GM19468 (cell line): ENCODE results near the gene CENPV.
A peak's percentile ranks its signal among the peaks of the same experiment; 100 is the strongest.

ENCODE experiments used
- ATAC-seq: cut with Tn5 transposase; IDR thresholded peaks from one replicate; pipeline ENCODE4 v1.9.1; 2021; ENCODE audit warnings: mild to moderate bottlenecking, moderate library complexity, moderate number of reproducible peaks; ENCODE audit not compliant: unreplicated experiment; ENCODE audit errors: extremely low read depth

Gene CENPV

GRCh38 chr17:16363749-16364536 lies 10.7 kb upstream of the CENPV start:
- ATAC-seq: no peak

GRCh38 chr17:16361874-16362273 lies 8.6 kb upstream of the CENPV start:
- ATAC-seq: no peak

DNA sequence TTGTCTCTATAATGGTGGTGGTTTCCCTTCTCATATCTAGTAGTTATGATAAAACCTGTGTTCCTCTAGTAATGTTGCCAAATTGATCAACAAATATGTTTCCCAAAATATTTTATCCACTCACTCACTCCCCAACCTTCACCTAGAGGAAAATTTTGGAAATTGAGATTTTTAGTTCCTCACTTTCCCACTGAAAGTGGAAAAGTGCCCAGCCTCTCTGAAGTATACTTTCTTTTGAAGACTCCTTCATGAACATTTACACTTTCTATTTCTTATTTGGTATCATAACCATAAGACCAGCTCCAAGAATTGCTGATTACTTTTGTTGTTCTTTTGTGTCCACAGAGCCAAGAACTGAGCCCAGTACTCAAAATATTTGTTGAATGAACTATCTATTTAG lies 5.1 kb upstream of the CENPV start:
- no peak for ATAC-seq

DNA sequence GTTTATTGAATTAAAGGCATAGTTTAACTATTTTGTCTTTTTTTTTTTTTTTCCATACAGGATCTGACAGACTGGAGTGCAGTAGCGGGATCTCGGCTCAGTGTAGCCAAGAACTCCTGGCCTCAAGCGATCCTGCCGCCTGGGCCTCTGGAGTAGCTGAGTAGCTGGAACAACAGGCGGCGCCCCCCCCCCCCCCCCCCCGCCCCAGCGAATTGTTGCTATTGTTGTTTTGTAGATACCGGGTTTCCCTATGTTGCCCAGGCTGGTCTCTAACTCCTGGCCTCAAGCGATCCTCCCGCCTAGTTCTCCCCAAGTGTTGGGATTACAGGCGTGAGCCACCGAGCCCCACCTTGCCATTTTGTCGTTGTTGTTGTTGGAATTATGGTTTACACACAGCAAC lies 1.3 kb upstream of the CENPV start:
- ATAC-seq: no peak

DNA sequence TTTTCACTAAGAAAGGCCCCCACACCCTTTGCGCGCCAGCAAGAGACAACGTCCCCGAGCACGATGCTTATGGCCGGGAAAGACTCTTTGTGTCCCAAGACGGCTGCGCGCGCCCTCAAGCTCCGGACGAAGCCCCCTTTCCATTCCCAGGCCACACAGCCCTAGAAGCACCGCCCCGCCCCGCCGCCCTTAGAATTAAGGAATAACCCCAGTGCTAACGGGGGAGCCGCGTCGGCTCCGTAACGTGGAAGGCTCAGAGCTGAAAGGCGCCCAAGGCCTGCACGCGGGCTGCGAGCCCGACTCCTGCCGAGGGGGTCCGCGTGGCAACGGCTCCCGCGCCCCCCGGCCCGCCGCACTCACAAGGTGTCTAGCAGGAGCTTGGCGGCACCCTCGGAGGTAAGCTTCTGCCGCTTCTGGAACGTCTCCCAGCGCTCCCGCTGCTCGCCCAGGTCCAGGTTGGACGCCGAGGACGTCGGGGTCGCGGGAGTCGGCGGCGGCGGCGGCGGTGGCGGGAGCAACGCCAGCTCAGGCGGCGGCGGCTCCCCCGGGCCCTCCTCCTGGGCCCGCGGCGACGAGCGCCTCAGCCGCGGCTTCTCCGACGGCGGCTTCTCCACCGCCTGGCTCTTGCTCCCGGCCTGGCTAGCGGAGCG lies 477 bp downstream of the CENPV start:
- ATAC-seq: peak; percentile 17

- ATAC-seq: no peak
Measured at GRCh38 chr17:16352303-16352666, 984 bp downstream of the CENPV start.

DNA sequence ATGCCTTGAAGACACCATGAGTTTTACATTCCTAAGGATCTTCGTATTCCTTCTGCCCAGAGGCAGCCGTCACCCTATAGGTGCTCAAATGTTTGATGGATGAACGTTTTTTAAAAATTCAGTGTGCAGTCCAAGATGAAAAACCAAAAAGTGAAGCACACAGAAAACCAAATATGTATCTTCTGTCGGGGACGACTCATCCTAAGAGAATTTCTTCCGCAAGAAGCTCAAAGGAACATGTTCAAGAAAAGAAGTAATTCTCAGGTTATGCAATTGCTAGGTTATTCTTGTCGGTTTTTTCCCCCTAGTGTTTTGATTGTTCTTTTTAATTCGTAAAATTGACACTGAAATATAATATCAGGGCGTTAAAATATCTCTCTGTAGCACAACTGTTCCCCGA lies 1.4 kb downstream of the CENPV start:
- no peak for ATAC-seq

DNA sequence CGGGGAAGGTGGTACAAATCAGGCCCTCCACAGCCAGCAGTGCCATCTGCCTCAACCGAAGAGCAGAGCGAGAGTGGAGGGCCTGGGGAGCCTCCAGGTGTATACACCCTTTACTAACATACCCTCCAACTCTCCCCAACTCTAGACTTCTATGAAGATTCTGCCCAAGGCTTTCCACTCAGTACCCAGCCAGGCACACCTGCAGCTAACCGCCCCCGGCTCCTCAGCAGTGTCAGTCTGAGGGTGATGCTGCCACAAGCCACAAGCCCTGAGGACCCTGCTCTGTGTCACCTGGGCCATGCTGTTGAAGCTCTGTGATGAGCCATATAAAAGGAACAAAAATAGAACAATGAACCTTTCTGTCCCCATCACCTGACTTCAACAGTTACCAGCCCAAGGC lies 3.8 kb downstream of the CENPV start:
- ATAC-seq: no peak

DNA sequence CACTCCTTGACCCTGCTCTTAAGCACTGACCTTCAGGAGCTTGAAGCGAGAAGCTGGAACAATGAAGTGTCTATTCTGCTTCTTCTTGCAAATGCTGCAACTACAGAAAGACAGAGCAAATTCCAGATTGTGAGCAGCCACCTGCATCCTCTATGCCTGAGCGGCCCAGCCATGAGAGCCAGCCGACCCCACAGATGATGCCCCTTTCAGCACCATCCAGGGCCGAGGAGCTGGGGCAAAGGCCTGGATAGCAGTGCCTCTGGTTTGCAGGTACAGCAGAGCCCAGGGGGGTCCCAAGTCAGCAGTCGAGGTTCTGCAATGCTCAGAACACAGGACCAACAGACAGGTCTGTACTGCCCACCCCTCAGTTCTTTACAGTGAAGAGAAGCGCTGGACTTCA lies 4.7 kb downstream of the CENPV start:
- no peak for ATAC-seq

DNA sequence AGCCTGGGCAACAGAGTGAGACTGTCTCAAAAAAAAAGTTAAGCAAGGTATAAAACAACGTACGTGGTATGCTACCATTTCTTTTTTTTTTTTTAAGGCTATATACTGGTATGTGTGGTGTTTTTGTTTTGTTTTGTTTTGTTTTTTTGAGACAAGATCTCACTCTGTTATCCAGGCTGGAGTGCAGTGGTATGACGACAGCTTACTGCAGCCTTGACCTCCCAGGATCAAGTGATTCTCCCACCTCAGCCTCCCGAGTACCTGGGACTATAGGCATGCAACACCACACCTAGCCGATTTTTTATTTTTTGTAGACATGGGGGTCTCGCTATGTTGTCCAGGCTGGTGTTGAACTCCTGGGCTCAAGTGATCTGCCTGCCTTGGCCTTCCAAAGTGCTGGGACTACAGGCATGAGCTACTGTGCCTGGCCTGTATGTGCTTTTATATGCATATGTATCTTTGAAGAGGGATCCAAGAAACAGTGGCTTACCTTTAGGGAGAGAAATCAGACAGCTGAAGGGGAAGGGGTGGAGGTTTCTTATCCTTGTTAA lies 6.5 kb downstream of the CENPV start:
- ATAC-seq: no peak

- no peak for ATAC-seq
Measured at GRCh38 chr17:16345565-16345964, 7.7 kb downstream of the CENPV start.

- ATAC-seq: no peak
Measured at GRCh38 chr17:16343569-16343968, 9.7 kb downstream of the CENPV start.

GRCh38 chr17:16342979-16343378 lies 10.3 kb downstream of the CENPV start:
- ATAC-seq: no peak

DNA sequence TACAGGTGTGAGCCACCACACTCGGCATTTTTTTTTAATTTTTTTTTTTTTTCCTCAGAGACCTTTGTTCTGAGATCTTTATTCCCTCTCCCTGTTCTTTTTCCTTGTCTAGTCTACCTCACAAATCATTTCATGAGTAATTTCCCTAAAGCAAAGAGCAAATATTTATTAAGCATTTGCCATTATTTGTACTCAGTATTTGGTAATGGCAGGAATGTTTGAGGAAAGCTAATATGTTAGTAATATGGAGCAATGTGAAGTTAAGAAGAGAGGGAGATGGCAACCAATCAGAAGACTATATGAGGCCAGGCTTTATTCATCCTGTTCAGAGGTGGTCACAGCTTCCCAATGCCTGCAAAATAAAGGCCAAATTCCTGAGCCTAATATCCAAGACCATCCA lies 13.3 kb downstream of the CENPV start:
- ATAC-seq: no peak

- no peak for ATAC-seq
Measured at GRCh38 chr17:16339402-16339801, 13.9 kb downstream of the CENPV start.

- no peak for ATAC-seq
Measured at GRCh38 chr17:16338391-16338790, 14.9 kb downstream of the CENPV start.

GRCh38 chr17:16329519-16330271 lies 23.6 kb downstream of the CENPV start:
- ATAC-seq: no peak

- ATAC-seq: no peak
Measured at GRCh38 chr17:16328997-16329396, 24.3 kb downstream of the CENPV start.

DNA sequence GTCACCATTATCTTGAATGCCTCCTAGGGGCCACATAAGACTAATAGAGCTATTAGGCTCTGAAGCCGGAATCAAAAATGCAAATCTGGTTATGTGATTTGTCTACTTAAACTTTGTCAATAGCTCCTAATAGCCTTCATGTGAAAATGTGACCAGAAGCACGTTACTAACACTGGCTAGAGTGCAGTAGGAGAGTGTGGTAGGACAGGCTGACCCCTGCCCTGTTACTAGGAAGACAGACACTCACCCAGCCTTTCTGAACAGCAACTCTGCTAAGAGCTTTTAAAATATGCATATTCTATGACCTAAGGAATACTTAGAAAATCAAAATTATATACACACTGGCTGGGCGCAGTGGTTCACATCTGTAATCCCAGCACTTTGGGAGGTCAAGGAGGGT lies 26.3 kb downstream of the CENPV start:
- ATAC-seq: no peak

GRCh38 chr17:16325964-16326363 lies 27.3 kb downstream of the CENPV start:
- ATAC-seq: no peak

GRCh38 chr17:16322636-16323035 lies 30.6 kb downstream of the CENPV start:
- ATAC-seq: no peak
